ENCODE results near the gene TMCC1. TPM values are rescaled to one million over a fixed set of nuclear protein-coding genes. Genes with fewer than 3 reads are reported as not detected.

The TMCC1 gene
- total RNA-seq, 4 donors from 2014 or later, result 23.2 to 78.7 (median 54.1) TPM

DNA sequence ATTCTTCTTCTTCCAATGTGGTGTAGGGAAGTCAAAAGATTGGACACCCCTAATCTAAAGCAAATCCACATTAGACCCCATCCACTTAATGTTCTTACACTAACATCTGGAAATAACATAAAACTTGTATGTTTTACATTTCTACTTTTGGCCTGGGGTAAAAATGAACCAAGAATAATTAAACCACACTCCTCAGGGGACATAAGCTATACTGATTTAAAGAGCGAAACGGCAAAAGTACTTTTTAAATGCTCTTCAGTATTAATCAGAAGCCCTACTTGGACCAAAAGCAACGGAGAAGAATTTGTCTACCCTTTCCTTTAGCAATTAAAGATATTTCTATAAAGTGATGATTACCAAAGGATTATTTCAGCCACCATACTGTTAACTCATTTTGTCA lies 123.9 kb downstream of the TMCC1 start:
- intact Hi-C loops (cut with DNase I; ENCODE audit: low total_unique reads), result no loop called here

GRCh38 chr3:129768728-129769127 lies 124.8 kb downstream of the TMCC1 start:
- Histone ChIP-seq H3K27ac (no peak overlapping the region), H3K9me3 (no peaks in the 10 kb centered on the region), H3K27me3 (no peaks in the 10 kb centered on the region), H3K4me3 (no peak overlapping the region), H3K4me1 (no peaks in the 10 kb centered on the region), H3K36me3 (no peaks in the 10 kb centered on the region)
- intact Hi-C loops (cut with DNase I; ENCODE audit: low total_unique reads), result no loop called here
- TF ChIP-seq POLR2A (IDR thresholded peaks at IDR 0.05), result no peak
- no peak for TF ChIP-seq CTCF (IDR thresholded peaks at IDR 0.05)
- DNase-seq, result no peak

More for the DNA sequence above, 123.9 kb downstream of the TMCC1 start:
- no peak overlapping the region for H3K4me3 ChIP-seq
- no peak for TF ChIP-seq CTCF (IDR thresholded peaks at IDR 0.05)
- TF ChIP-seq POLR2A (IDR thresholded peaks at IDR 0.05), result no peak
- no peaks in the 10 kb centered on the region for H3K4me1 ChIP-seq
- H3K9me3 ChIP-seq, result no peaks in the 10 kb centered on the region
- DNase-seq, result no peak
- no peaks in the 10 kb centered on the region for H3K36me3 ChIP-seq
- no peak overlapping the region for H3K27ac ChIP-seq
- no peaks in the 10 kb centered on the region for H3K27me3 ChIP-seq

DNA sequence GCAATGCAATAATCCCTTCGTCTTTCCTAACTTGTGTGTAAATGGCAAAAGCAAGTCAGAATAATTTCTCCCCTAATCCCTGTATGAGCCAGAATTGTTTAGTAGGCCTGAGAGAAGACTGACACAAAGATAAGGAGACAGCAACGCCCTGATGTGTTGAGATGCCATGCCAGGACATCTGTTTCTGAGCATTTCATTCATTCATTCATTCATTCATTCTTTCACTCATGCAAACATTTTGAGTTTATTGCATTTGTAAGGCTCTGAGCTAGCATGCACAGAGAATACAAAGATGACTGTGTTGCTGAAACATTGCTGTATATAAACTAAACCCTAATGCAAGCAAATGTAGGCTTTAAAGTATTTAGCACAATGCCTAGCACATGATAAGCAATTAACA lies 127.4 kb downstream of the TMCC1 start:
- DNase-seq, result no peak
- TF ChIP-seq CTCF (IDR thresholded peaks at IDR 0.05) (no peak), POLR2A (IDR thresholded peaks at IDR 0.05) (no peak)
- Histone ChIP-seq H3K27me3 (no peaks in the 10 kb centered on the region), H3K4me1 (no peaks in the 10 kb centered on the region), H3K27ac (no peak overlapping the region), H3K36me3 (no peaks in the 10 kb centered on the region), H3K4me3 (no peak overlapping the region), H3K9me3 (no peaks in the 10 kb centered on the region)
- intact Hi-C loops (cut with DNase I; ENCODE audit: low total_unique reads), result no loop called here

DNA sequence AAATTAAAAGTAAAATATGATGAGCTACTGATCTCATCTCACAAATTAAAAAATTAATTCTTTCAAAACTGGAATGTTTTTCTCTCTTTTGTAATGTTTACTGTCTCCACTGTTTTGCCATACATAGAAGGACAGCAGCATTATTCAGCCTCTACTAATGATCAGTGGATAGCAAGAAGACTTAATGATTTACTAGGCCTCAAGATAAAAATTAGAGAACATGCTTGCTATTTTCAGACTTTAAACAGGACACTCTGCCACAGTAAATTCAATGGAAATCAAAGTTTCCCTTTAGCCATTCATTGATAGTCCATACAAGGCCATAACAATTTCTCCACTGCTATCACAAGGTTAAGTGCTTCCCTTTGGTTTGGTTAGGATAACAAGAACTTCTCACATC lies 129.4 kb downstream of the TMCC1 start:
- Histone ChIP-seq H3K27me3 (no peaks in the 10 kb centered on the region), H3K36me3 (no peaks in the 10 kb centered on the region), H3K4me3 (no peak overlapping the region), H3K9me3 (no peaks in the 10 kb centered on the region), H3K27ac (no peak overlapping the region), H3K4me1 (no peaks in the 10 kb centered on the region)
- DNase-seq, result no peak
- intact Hi-C loops (cut with DNase I; ENCODE audit: low total_unique reads), result no loop called here
- TF ChIP-seq POLR2A (IDR thresholded peaks at IDR 0.05), result no peak
- no peak for TF ChIP-seq CTCF (IDR thresholded peaks at IDR 0.05)

DNA sequence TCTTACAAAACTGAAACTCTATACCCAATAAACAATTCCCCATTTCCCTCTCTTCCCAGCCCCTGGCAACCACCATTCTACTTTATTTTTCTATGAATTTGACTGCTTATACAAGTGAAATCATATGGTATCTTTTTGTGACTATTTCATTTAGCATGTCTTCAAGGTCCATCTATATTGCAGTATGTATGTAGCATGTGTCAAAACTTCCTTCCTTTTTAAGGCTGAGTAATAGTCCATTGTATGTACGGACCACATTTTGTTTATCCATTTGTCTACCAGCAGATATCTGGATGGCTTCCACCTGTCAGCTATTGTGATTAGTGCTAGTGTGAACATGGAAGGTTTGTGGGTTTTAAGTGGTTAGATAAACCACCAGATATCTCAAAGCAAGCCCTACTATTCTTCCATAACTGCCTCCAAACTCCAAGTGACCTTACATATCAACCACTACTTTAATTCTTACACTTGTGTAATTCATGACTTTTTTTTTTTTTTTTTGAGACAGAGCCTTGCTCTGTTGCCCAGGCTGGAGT lies 134.7 kb downstream of the TMCC1 start:
- Histone ChIP-seq H3K36me3 (no peaks in the 10 kb centered on the region), H3K4me1 (no peaks in the 10 kb centered on the region), H3K27ac (no peak overlapping the region), H3K9me3 (no peaks in the 10 kb centered on the region), H3K4me3 (no peak overlapping the region), H3K27me3 (no peaks in the 10 kb centered on the region)
- no peak for TF ChIP-seq CTCF (IDR thresholded peaks at IDR 0.05)
- TF ChIP-seq POLR2A (IDR thresholded peaks at IDR 0.05), result no peak
- DNase-seq, result no peak
- intact Hi-C loops (cut with DNase I; ENCODE audit: low total_unique reads), result no loop called here
